Vagina (tissue), 2 donors: ENCODE data around the gene GGCX. TPM values are rescaled to one million over a fixed set of nuclear protein-coding genes. Genes with fewer than 3 reads are reported as not detected.
"Not testable (repeated sequence)": the region's sequence is repeated elsewhere in the genome, so short reads cannot be mapped to it uniquely, and the experiment has no call there.

Source experiments
- DNase-seq, 2 donors: peaks; one replicate each; pipeline ENCODE4 v3.0.0-alpha.2; 2017; ENCODE audit errors: extremely low spot score in 2 of 2
- H3K27ac ChIP-seq: fragments of 200-600 bp; sonication (generic); one replicate; pipeline ENCODE4 v1.5.1; 2019
- H3K27me3 ChIP-seq: fragments of 200-600 bp; sonication (generic); one replicate; pipeline ENCODE4 v1.5.1; 2019
- H3K36me3 ChIP-seq, 2 donors: fragments of 200-600 bp; sonication (generic); one replicate each; pipeline ENCODE4 v1.5.1; 2017 to 2019
- H3K4me1 ChIP-seq: fragments of 200-600 bp; sonication (generic); one replicate; pipeline ENCODE4 v1.5.1; 2019
- H3K4me3 ChIP-seq, 2 donors: fragments of 200-600 bp; sonication (generic); 1 replicate in 1 of 2; 2 replicates in 1 of 2; pipeline ENCODE4 v1.5.1; 2016 to 2019
- H3K9me3 ChIP-seq: fragments of 200-600 bp; sonication (generic); one replicate; pipeline ENCODE4 v1.5.1; 2019
- POLR2A ChIP-seq, 2 donors: fragments of 450-650 bp; IDR thresholded peaks; one replicate each; pipeline ENCODE4 v1.6.1; 2017; ENCODE audit warnings: antibody characterized with exemption in 2 of 2, mild to moderate bottlenecking in 2 of 2, moderate library complexity in 2 of 2
- POLR2AphosphoS5 ChIP-seq, 2 donors: sonication (generic); formaldehyde crosslinking; IDR thresholded peaks; one replicate each; pipeline ENCODE4 v1.9.0; 2017; ENCODE audit warnings: antibody characterized with exemption in 2 of 2, mild to moderate bottlenecking in 2 of 2, low read depth in 1 of 2; ENCODE audit not compliant: insufficient read depth in 1 of 2
- intact Hi-C: fragments of 100-400 bp; cut with DNase I; formaldehyde crosslinking; loops from one replicate; pipeline ENCODE4 v1.15.1; 2023
- total RNA-seq: library from RNA; depleted of rRNA; stranded (reverse); fragments of >200 nt; gene quantifications from one replicate; pipeline ENCODE4 v1.2.3, GENCODE V29; 2016
- TF ChIP-seq, protein P1 (sequence below), 3 experiments: fragments of 450-650 bp in 2 of 3; fragments of 200-600 bp in 1 of 3; sonication (generic) in 1 of 3; IDR thresholded peaks; one replicate each; pipeline ENCODE4 v1.5.1; 2017 to 2019; ENCODE audit warnings: antibody characterized with exemption in 3 of 3, mild to moderate bottlenecking in 2 of 3, moderate library complexity in 2 of 3

Gene GGCX
- total RNA-seq, 1 donor from 2014 or later = 18.2 TPM

DNA sequence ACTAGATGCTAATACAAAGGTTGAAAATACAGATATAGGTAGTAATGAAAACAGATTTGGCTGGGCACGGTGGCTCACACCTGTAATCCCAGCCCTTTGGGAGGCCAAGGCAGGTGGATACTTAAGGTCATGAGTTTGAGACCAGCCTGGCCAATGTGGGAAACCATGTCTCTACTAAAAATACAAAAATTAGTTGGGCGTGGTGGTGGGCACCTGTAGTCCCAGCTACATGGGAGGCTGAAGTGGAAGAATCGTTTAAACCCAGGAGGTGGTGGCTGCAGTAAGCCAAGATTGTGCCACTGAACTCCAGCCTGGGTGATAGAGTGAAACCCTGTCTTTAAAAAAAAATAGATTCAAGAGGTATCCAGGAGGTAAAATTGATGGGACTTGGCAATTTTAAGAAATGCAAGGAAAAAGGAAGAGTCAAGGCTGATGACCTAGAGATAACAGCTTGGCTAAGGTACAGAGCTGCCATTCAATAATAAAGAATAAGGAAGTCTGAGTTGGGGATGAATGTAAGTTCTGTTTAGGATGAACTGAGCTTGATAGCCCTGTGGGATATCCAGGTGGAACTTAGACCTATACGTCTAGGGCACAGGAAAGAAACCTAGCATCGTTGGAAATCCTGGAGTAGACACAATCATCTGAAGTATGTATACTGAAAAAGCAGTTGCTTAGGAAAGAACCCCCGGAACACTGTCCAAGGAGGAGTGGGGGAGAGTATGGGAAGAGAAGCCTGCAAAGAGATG, 13.3 kb downstream of the GGCX start:
- Histone ChIP-seq H3K27me3 (no peaks in the 10 kb centered on the region), H3K36me3 (peaks cover 0 to 48% of the 10 kb centered on the region in 2 donors), H3K9me3 (no peaks in the 10 kb centered on the region), H3K4me3 (no peak overlapping the region), H3K27ac (peak overlapping the region; percentile 28), H3K4me1 (peaks cover 16% of the 10 kb centered on the region)
- no peak for DNase-seq
- TF ChIP-seq POLR2A (IDR thresholded peaks at IDR 0.05) = no peak
- no peak for TF ChIP-seq POLR2AphosphoS5 (IDR thresholded peaks at IDR 0.05; ENCODE audit: insufficient read depth in 1 of 2, low read depth in 1 of 2)
- TF ChIP-seq, protein P1, sequence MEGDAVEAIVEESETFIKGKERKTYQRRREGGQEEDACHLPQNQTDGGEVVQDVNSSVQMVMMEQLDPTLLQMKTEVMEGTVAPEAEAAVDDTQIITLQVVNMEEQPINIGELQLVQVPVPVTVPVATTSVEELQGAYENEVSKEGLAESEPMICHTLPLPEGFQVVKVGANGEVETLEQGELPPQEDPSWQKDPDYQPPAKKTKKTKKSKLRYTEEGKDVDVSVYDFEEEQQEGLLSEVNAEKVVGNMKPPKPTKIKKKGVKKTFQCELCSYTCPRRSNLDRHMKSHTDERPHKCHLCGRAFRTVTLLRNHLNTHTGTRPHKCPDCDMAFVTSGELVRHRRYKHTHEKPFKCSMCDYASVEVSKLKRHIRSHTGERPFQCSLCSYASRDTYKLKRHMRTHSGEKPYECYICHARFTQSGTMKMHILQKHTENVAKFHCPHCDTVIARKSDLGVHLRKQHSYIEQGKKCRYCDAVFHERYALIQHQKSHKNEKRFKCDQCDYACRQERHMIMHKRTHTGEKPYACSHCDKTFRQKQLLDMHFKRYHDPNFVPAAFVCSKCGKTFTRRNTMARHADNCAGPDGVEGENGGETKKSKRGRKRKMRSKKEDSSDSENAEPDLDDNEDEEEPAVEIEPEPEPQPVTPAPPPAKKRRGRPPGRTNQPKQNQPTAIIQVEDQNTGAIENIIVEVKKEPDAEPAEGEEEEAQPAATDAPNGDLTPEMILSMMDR (IDR thresholded peaks at IDR 0.05) = no peak
- intact Hi-C loops = loop anchor here (10.0 kb wide), 1 partner anchor 57 kb away; the partner anchor contains the start of gene TMEM150A

DNA sequence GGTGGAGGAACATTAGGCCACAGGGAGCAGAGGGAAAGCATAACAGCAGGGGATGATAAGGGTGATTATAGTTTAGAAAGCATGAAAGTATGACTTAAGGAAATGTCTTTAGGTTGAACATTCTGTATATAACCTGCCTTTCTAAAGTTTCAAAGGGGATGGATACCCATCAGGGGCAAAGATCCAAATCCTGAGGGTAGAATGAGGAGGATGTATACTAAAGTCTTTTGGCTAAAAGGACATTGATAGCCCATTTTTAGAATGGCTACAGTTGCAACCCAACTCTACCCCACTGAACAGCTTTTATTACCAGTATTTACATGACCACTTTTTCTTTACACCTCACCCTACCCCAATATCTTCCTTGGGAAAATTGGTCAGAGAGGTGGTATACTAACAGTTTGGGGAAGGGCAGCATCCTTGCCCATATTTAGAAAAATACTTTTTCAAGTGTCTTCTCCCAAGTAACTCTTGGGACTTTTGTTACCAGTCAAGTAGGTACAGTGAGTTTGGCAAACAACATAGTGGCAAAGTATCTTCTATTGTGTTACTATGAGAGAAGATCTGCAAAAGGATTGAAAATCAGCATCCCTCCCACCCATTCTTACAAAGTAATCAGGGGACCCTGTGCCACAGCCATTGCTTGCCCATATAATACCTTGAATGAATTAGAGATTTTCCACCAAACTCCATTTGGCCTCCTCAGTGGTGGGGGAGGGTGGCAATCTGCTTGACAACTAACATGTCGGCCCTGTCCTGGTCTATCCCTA, 14.0 kb downstream of the GGCX start:
- intact Hi-C loops = loop anchor here (10.0 kb wide), 1 partner anchor 58 kb away; the partner anchor contains the start of gene TMEM150A

DNA sequence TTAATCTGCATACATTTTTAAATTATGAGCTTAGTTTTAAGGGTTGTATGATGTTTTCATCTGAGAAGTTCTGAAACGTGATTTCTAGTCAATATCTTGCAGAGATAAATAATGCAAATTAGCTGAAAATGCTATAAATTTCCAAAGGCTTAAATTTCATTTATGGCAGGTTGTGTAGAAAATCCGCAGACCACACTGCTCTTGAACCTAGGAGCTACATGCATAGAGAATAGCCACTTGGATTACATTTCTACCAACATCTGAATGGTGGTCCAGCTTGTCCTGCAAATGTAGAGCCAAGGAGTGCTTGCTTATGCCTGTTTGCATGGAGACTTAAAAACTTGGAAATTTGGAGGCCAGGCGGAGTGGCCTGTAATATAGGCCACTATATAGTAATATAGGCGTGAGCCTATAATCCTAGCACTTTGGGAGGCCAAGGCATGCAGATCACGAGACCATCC, 15.5 kb downstream of the GGCX start:
- Histone ChIP-seq H3K4me3 (no peak overlapping the region), H3K9me3 (no peaks in the 10 kb centered on the region), H3K27ac (no peak overlapping the region), H3K36me3 (peaks cover 0 to 53% of the 10 kb centered on the region in 2 donors), H3K27me3 (no peaks in the 10 kb centered on the region), H3K4me1 (peaks cover 39% of the 10 kb centered on the region)
- DNase-seq = no peak
- no peak for TF ChIP-seq POLR2AphosphoS5 (IDR thresholded peaks at IDR 0.05; ENCODE audit: insufficient read depth in 1 of 2, low read depth in 1 of 2)
- TF ChIP-seq, protein P1 (IDR thresholded peaks at IDR 0.05) = no peak
- TF ChIP-seq POLR2A (IDR thresholded peaks at IDR 0.05) = no peak
- intact Hi-C loops = loop anchor here (10.0 kb wide), 1 partner anchor 59 kb away; the partner anchor contains the start of gene TMEM150A

More for the DNA sequence above, 14.0 kb downstream of the GGCX start:
- DNase-seq = no peak
- Histone ChIP-seq H3K27me3 (no peaks in the 10 kb centered on the region), H3K27ac (no peak overlapping the region), H3K9me3 (no peaks in the 10 kb centered on the region), H3K36me3 (peaks cover 0 to 48% of the 10 kb centered on the region in 2 donors), H3K4me1 (peaks cover 24% of the 10 kb centered on the region), H3K4me3 (no peak overlapping the region)
- TF ChIP-seq, protein P1 (IDR thresholded peaks at IDR 0.05) = no peak
- TF ChIP-seq POLR2AphosphoS5 (IDR thresholded peaks at IDR 0.05; ENCODE audit: insufficient read depth in 1 of 2, low read depth in 1 of 2) (no peak), POLR2A (IDR thresholded peaks at IDR 0.05) (no peak)

DNA sequence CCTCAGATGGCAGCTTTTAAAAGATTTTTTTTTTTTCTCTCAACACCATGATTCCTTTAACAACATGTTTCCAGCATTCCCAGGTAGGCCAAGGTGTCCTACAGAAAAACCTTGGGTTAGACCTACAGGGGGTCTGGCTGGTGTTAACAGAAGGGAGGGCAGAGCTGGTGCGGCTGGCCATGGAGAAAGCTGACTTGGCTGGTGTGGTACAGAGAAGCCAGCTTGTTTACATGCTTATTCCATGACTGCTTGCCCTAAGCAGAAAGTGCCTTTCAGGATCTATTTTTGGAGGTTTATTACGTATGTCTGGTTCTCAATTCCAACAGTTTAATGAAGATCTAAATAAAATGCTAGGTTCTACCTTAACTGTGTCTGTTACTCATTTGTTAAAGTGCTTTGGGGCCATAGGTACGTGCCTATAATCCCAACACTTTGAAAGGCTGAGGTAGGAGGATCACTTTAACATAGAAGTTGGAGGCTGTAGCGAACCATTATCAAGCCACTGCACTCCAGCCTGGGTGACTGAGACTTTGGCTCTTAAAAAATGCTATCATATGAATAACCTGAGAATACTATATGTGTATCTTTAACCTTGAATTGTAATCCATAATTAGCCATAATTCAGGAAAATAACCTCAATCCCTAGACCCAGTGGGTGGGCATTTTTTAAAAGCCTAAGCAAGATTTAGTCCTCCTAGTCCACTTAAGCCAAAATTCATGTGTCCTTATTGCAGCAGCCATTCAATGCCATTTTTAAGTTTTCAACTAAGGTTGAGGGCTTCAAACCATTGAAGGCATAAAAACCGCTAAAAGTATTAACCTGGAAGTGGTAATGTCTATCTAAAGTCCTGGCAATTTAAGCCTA, 16.1 kb downstream of the GGCX start:
- intact Hi-C loops = loop anchor here (10.0 kb wide), 1 partner anchor 60 kb away; the partner anchor contains the start of gene TMEM150A
- H3K27ac ChIP-seq = peak overlapping the region; percentile 10
- peaks cover 44% of the 10 kb centered on the region for H3K4me1 ChIP-seq
- peaks cover 0 to 47% of the 10 kb centered on the region in 2 donors for H3K36me3 ChIP-seq
- H3K27me3 ChIP-seq, H3K9me3 ChIP-seq, H3K4me3 ChIP-seq, DNase-seq: not testable (repeated sequence)

DNA sequence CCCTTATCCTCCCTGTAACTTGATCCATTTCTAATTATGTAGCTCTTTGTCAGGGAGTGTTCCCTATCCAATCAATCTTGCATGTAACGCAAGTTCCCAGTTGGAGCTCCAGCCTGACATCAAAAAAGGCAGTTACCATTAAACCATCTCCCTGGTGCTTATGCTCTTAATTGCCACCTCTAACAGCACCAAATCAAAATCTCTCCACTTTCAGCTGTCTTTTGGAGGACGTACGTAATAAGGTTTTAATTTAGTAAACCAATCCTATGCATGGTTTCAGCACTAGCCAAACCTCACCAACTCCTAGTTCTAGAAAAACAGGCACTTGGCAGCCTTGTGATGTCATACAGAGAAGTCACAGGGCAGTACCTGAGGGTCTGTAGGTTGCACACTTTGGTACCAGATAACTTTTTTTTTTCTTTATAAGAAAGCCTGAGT, 17.0 kb downstream of the GGCX start:
- not testable (repeated sequence) for H3K9me3 ChIP-seq, DNase-seq, H3K27me3 ChIP-seq, H3K4me3 ChIP-seq
- intact Hi-C loops = loop anchor here (10.0 kb wide), 1 partner anchor 61 kb away; the partner anchor contains the start of gene TMEM150A
- Histone ChIP-seq H3K36me3 (peaks cover 0 to 44% of the 10 kb centered on the region in 2 donors), H3K4me1 (peaks cover 44% of the 10 kb centered on the region), H3K27ac (peak overlapping the region; percentile 9)
